AG10803 (cell line): ENCODE data around the gene PPP1R3E.

Experiments
- DNase-seq: peaks from one replicate; pipeline ENCODE4 v3.0.0; 2010; ENCODE audit warnings: low read depth
- H3K4me3 ChIP-seq: 2 replicates; pipeline ENCODE4 v1.5.1; 2011; ENCODE audit warnings: mild to moderate bottlenecking, low read length, control low read depth
- CTCF ChIP-seq: conservative IDR thresholded peaks from 2 replicates; pipeline ENCODE4 v1.5.1; 2011; ENCODE audit warnings: mild to moderate bottlenecking, low read length, control low read depth, inconsistent platforms

The PPP1R3E gene

GRCh38 chr14:23308721-23309445 is 6.2 kb upstream of the PPP1R3E start:
- H3K4me3 ChIP-seq: peak overlapping the region; percentile 95
- TF ChIP-seq CTCF: no peak
- DNase-seq: no peak

GRCh38 chr14:23307687-23308644 is 5.3 kb upstream of the PPP1R3E start:
- H3K4me3 ChIP-seq: peak overlapping the region; percentile 95
- DNase-seq: no peak

GRCh38 chr14:23307146-23307530 is 4.5 kb upstream of the PPP1R3E start:
- DNase-seq: no peak
- TF ChIP-seq CTCF: no peak
- peak overlapping the region; percentile 95 for H3K4me3 ChIP-seq

More at GRCh38 chr14:23307687-23308644, 5.3 kb upstream of the PPP1R3E start:
- no peak for TF ChIP-seq CTCF

GRCh38 chr14:23306412-23307145 is 3.9 kb upstream of the PPP1R3E start, which contains the start of gene BCL2L2:
BCL2L2 (plus strand) TSS chr14:23306833; CDS start chr14:23307768, 935 bp downstream.
- TF ChIP-seq CTCF: no peak
- H3K4me3 ChIP-seq: peak within 1 kb of the TSS; percentile 95
- peak; percentile 85 for DNase-seq

GRCh38 chr14:23301969-23302289 is 730 bp downstream of the PPP1R3E start:
- no peak for DNase-seq
- H3K4me3 ChIP-seq: peak overlapping the region; percentile 74
- TF ChIP-seq CTCF: no peak

GRCh38 chr14:23301288-23301968 is 1.2 kb downstream of the PPP1R3E start:
- TF ChIP-seq CTCF: peak; percentile 57
- H3K4me3 ChIP-seq: peak overlapping the region; percentile 85

More at GRCh38 chr14:23301288-23301968, 1.2 kb downstream of the PPP1R3E start:
- DNase-seq: peak; percentile 98
